H1 (cell line): Measurements from ENCODE around the gene TATDN2. TPM values are rescaled to one million over a fixed set of nuclear protein-coding genes. Genes with fewer than 3 reads are reported as not detected.

Source experiments
- CTCF ChIA-PET: fragments of 300-600 bp; sonication (Branson Sonifier 250); formaldehyde crosslinking; loops from one replicate; lab custom pipeline; 2021; ENCODE audit not compliant: partially characterized antibody; lab: Charles Lee
- POLR2A ChIA-PET: fragments of 300-600 bp; sonication (Branson Sonifier 250); formaldehyde crosslinking; loops from one replicate; lab custom pipeline; 2021; ENCODE audit warnings: inconsistent platforms; ENCODE audit not compliant: partially characterized antibody; lab: Charles Lee
- DNase-seq, 2 experiments: peaks; one replicate each; pipeline versions ENCODE4 v3.0.0 to v3.0.0-alpha.2; 2010 to 2022; ENCODE audit warnings: low spot score in 2 of 2, low read depth in 1 of 2, mixed read lengths in 1 of 2
- FAIRE-seq: peaks from 2 replicates; lab custom pipeline; 2011; peaks lifted over from hg19 to GRCh38; lab: Jason Lieb, UNC
- H2AFZ ChIP-seq: 2 replicates; pipeline ENCODE4 v1.8.1; 2012; ENCODE audit warnings: low read length, inconsistent platforms
- H2AK5ac ChIP-seq: 2 replicates; pipeline ENCODE4 v1.6.1; 2013; ENCODE audit warnings: low read depth, low read length
- H2BK120ac ChIP-seq: replicated peaks from 2 replicates; pipeline ENCODE3; 2013; ENCODE audit warnings: low read depth, low read length, inconsistent platforms
- H2BK12ac ChIP-seq: 2 replicates; pipeline ENCODE4 v1.6.1; 2013; ENCODE audit warnings: low read depth, low read length
- H2BK15ac ChIP-seq: 2 replicates; pipeline ENCODE4 v1.6.1; 2013; ENCODE audit warnings: low read length
- H2BK20ac ChIP-seq: 2 replicates; pipeline ENCODE4 v1.6.1; 2013; ENCODE audit warnings: low read length
- H2BK5ac ChIP-seq: 2 replicates; pipeline ENCODE4 v1.6.1; 2013; ENCODE audit warnings: low read depth, low read length
- H3K14ac ChIP-seq: 2 replicates; pipeline ENCODE4 v1.6.1; 2013; ENCODE audit warnings: inconsistent platforms; ENCODE audit not compliant: insufficient read length
- H3K18ac ChIP-seq: 2 replicates; pipeline ENCODE4 v1.6.1; 2013; ENCODE audit warnings: low read length; ENCODE audit errors: extremely low read depth
- H3K23ac ChIP-seq: 2 replicates; pipeline ENCODE4 v1.6.1; 2013; ENCODE audit warnings: inconsistent platforms; ENCODE audit not compliant: insufficient read length
- H3K23me2 ChIP-seq: 2 replicates; pipeline ENCODE4 v1.6.1; 2013; ENCODE audit warnings: low read depth, low read length
- H3K27ac ChIP-seq: 2 replicates; pipeline ENCODE4 v1.6.1; 2011; ENCODE audit warnings: low read depth, low read length, inconsistent platforms
- H3K27me3 ChIP-seq, 4 experiments: replicated peaks in 1 of 4; 1 replicate in 1 of 4; 2 replicates in 3 of 4; pipeline versions ENCODE4 v1.6.1 to v1.8.1; 2011 to 2013; ENCODE audit warnings: low read length in 3 of 4, mild to moderate bottlenecking in 3 of 4, inconsistent platforms in 2 of 4, mixed read lengths in 2 of 4, moderate library complexity in 1 of 4; ENCODE audit not compliant: control insufficient read depth in 3 of 4, insufficient read depth in 3 of 4; ENCODE audit errors: extremely low read depth in 1 of 4
- H3K36me3 ChIP-seq, 4 experiments: 2 replicates each; pipeline versions ENCODE4 v1.6.1 to v1.8.1; 2011 to 2013; ENCODE audit warnings: mild to moderate bottlenecking in 4 of 4, low read length in 3 of 4, moderate library complexity in 2 of 4, control low read depth in 1 of 4, inconsistent platforms in 1 of 4; ENCODE audit not compliant: insufficient read depth in 4 of 4, control insufficient read depth in 2 of 4
- H3K4ac ChIP-seq: replicated peaks from 2 replicates; pipeline ENCODE3; 2013; ENCODE audit warnings: low read length, low read depth, mixed read lengths, inconsistent platforms; ENCODE audit not compliant: insufficient read length
- H3K4me1 ChIP-seq, 4 experiments: replicated peaks in 1 of 4; 1 replicate in 1 of 4; 2 replicates in 3 of 4; pipeline versions ENCODE4 v1.6.1 to v1.8.1; 2011 to 2013; ENCODE audit warnings: low read length in 3 of 4, inconsistent platforms in 2 of 4, mixed read lengths in 1 of 4; ENCODE audit not compliant: insufficient read depth in 4 of 4, control insufficient read depth in 3 of 4
- H3K4me2 ChIP-seq, 2 experiments: 2 replicates each; pipeline versions ENCODE4 v1.6.1 to v1.8.1; 2011 to 2013; ENCODE audit warnings: low read depth in 2 of 2, low read length in 2 of 2, control low read depth in 1 of 2, inconsistent platforms in 1 of 2, mild to moderate bottlenecking in 1 of 2; ENCODE audit not compliant: insufficient read depth in 1 of 2
- H3K4me3 ChIP-seq, 4 experiments: fragments of 200-600, 300-600 bp in 1 of 4; sonication (generic), shearing (Covaris generic), sonication (Bioruptor Twin) in 1 of 4; 2 replicates each; pipeline versions ENCODE4 v1.5.1 to v1.8.1; 2011 to 2016; ENCODE audit warnings: low read length in 4 of 4, low read depth in 3 of 4, control low read depth in 2 of 4, inconsistent platforms in 2 of 4, mild to moderate bottlenecking in 2 of 4, mixed read lengths in 1 of 4, moderate library complexity in 1 of 4; ENCODE audit not compliant: insufficient read depth in 2 of 4; ENCODE audit errors: extremely low read depth in 1 of 4
- H3K56ac ChIP-seq: replicated peaks from 2 replicates; pipeline ENCODE3; 2013; ENCODE audit warnings: low read depth, mild to moderate bottlenecking, mixed read lengths, low read length, inconsistent platforms; ENCODE audit not compliant: insufficient read length
- H3K79me1 ChIP-seq: 2 replicates; pipeline ENCODE4 v1.6.1; 2013; ENCODE audit warnings: low read depth, low read length, control low read depth
- H3K79me2 ChIP-seq, 2 experiments: 2 replicates each; pipeline versions ENCODE4 v1.6.1 to v1.8.1; 2012 to 2013; ENCODE audit warnings: low read length in 2 of 2, mild to moderate bottlenecking in 2 of 2, inconsistent platforms in 1 of 2; ENCODE audit not compliant: insufficient read depth in 2 of 2, control insufficient read depth in 1 of 2
- H3K9ac ChIP-seq, 4 experiments: replicated peaks in 1 of 4; 1 replicate in 1 of 4; 2 replicates in 3 of 4; pipeline versions ENCODE4 v1.6.1 to v1.8.1; 2011 to 2013; ENCODE audit warnings: low read depth in 3 of 4, low read length in 3 of 4, control low read depth in 2 of 4, mild to moderate bottlenecking in 2 of 4, moderate library complexity in 2 of 4, inconsistent platforms in 1 of 4; ENCODE audit errors: extremely low read depth in 1 of 4
- H3K9me3 ChIP-seq, 2 experiments: 2 replicates each; pipeline versions ENCODE4 v1.6.1 to v1.8.1; 2012 to 2013; ENCODE audit warnings: mild to moderate bottlenecking in 2 of 2, moderate library complexity in 2 of 2, control low read depth in 1 of 2, inconsistent platforms in 1 of 2, low read depth in 1 of 2, low read length in 1 of 2, mixed read lengths in 1 of 2; ENCODE audit not compliant: insufficient read depth in 2 of 2
- H4K20me1 ChIP-seq, 2 experiments: replicated peaks in 1 of 2; 2 replicates each; pipeline versions ENCODE3 to v1.8.1; 2011 to 2013; ENCODE audit warnings: inconsistent platforms in 2 of 2, low read length in 2 of 2, mild to moderate bottlenecking in 1 of 2; ENCODE audit not compliant: insufficient read depth in 2 of 2, control insufficient read depth in 1 of 2
- H4K5ac ChIP-seq: 2 replicates; pipeline ENCODE4 v1.6.1; 2013; ENCODE audit warnings: low read length, low read depth, mixed read lengths, inconsistent platforms; ENCODE audit not compliant: insufficient read length
- H4K8ac ChIP-seq: 2 replicates; pipeline ENCODE4 v1.8.0; 2013; ENCODE audit warnings: mild to moderate bottlenecking, moderate library complexity, low read length, inconsistent platforms; ENCODE audit not compliant: insufficient read depth; ENCODE audit errors: extremely low read depth
- H4K91ac ChIP-seq: replicated peaks from 2 replicates; pipeline ENCODE3; 2013; ENCODE audit warnings: low read length, mixed read lengths, inconsistent platforms; ENCODE audit not compliant: insufficient read length
- EZH2 ChIP-seq: fragments of 200-600 bp; sonication (generic); IDR thresholded peaks from 2 replicates; pipeline ENCODE4 v1.7.1; 2012; ENCODE audit warnings: low read depth, mild to moderate bottlenecking, moderate library complexity, low read length, inconsistent platforms; ENCODE audit not compliant: severe bottlenecking
- GABPA ChIP-seq: IDR thresholded peaks from 2 replicates; pipeline ENCODE4 v1.6.1; 2011; ENCODE audit warnings: mild to moderate bottlenecking, low read length, moderate library complexity, borderline replicate concordance; ENCODE audit not compliant: insufficient read depth
- JUN ChIP-seq: IDR thresholded peaks from 2 replicates; pipeline ENCODE4 v1.6.1; 2011; ENCODE audit warnings: low read depth, mild to moderate bottlenecking, improper control_type of control experiment, low read length
- KDM1A ChIP-seq: fragments of 200-600, 300-600 bp; sonication (generic); IDR thresholded peaks from 2 replicates; pipeline ENCODE4 v1.7.1; 2016; ENCODE audit warnings: mild to moderate bottlenecking, low read length, borderline replicate concordance
- KDM4A ChIP-seq: IDR thresholded peaks from one replicate; pipeline ENCODE4 v1.7.1; 2012; ENCODE audit warnings: low read depth, mild to moderate bottlenecking, moderate library complexity, low read length, inconsistent platforms; ENCODE audit not compliant: severe bottlenecking
- NRF1 ChIP-seq: IDR thresholded peaks from 2 replicates; pipeline ENCODE4 v1.6.1; 2011; ENCODE audit warnings: mild to moderate bottlenecking, low read depth, low read length, improper control_type of control experiment
- POLR2AphosphoS5 ChIP-seq: IDR thresholded peaks from 2 replicates; pipeline ENCODE4 v1.6.1; 2011; ENCODE audit warnings: low read depth, low read length
- POU5F1 ChIP-seq: IDR thresholded peaks from 2 replicates; pipeline ENCODE4 v1.6.1; 2011; ENCODE audit warnings: low read depth, mild to moderate bottlenecking, low read length, moderate library complexity
- SP2 ChIP-seq: IDR thresholded peaks from 2 replicates; pipeline ENCODE4 v1.6.1; 2012; ENCODE audit warnings: mild to moderate bottlenecking, low read length, inconsistent platforms
- WGBS, 2 experiments: shearing (Covaris generic) in 1 of 2; methylation state at CpG; one replicate each; pipeline versions ENCODE4 v1.1.6 to v1.1.7; 2013 to 2015; ENCODE audit warnings: low lambda C conversion rate in 2 of 2, mixed read lengths in 2 of 2, inconsistent platforms in 1 of 2, low coverage in 1 of 2, missing lambda C conversion rate in 1 of 2; ENCODE audit not compliant: insufficient replicate concordance in 2 of 2, insufficient coverage in 1 of 2, insufficient read length in 1 of 2; ENCODE audit errors: extremely low coverage in 1 of 2, missing lambda C conversion rate in 1 of 2; 5-methylcytosine and 5-hydroxymethylcytosine counted together
- polyA plus RNA-seq, 7 experiments: library from polyadenylated mRNA; depleted of rRNA in 3 of 7; stranded (reverse) in 5 of 7; unstranded in 2 of 7; fragments of >200 nt in 5 of 7; fragments of 200-250 nt in 2 of 7; gene quantifications; 1 replicate in 5 of 7; 2 replicates in 1 of 7; 4 replicates in 1 of 7; pipeline versions ENCODE4 v1.2.1 to v1.2.3, GENCODE V29; 2011 to 2013; ENCODE audit warnings: missing spikeins in 2 of 7, mixed read lengths in 2 of 7
- total RNA-seq: library from RNA; stranded (reverse); fragmentation: NEBNext Ultra II Directional; extraction: Animal tissue kit (Norgen Biotek cat#: 25700); gene quantifications from 2 replicates; pipeline ENCODE4 v1.2.1, GENCODE V29; 2021
- TF ChIP-seq, protein P1 (sequence below): IDR thresholded peaks from 2 replicates; pipeline ENCODE4 v1.6.1; 2012; ENCODE audit warnings: low read length, inconsistent platforms
- TF ChIP-seq, protein P2 (sequence below): IDR thresholded peaks from 2 replicates; pipeline ENCODE4 v1.6.1; 2011; ENCODE audit warnings: low read depth, mild to moderate bottlenecking, low read length; ENCODE audit not compliant: insufficient read depth

The TATDN2 gene
- total and polyA plus RNA-seq, 2 of the 8 experiments (the other 6 are each of a cell fraction or from before 2014, with no cell fraction given) = 12.1 to 34.8 TPM

GRCh38 chr3:10251006-10251405, 2.7 kb downstream of the TATDN2 start:
- Histone ChIP-seq H3K18ac (no peak overlapping the region), H3K9ac (no peak overlapping the region), H3K23ac (no peak overlapping the region), H3K79me2 (peaks cover 0 to 48% of the 10 kb centered on the region in 2 experiments; a peak in 2 of 4 replicates), H2AK5ac (no peak overlapping the region), H4K20me1 (peaks cover 0 to 6% of the 10 kb centered on the region in 2 experiments), H3K4me3 (0 out of 8 replicates have a peak overlapping the region, but pooled peaks of 1 of the 4 experiments have one; percentile 89), H3K4me1 (peaks cover 0 to 11% (median 7%) of the 10 kb centered on the region in 4 experiments; a peak in 6 of 7 replicates), H4K8ac (no peak overlapping the region), H2AFZ (no peak overlapping the region), H3K27me3 (no peaks in the 10 kb centered on the region), H2BK15ac (no peak overlapping the region), H2BK120ac (no peak overlapping the region), H4K91ac (no peak overlapping the region), H2BK20ac (no peak overlapping the region), H3K79me1 (peaks cover 21% of the 10 kb centered on the region), H3K4ac (no peak overlapping the region), H2BK5ac (no peak overlapping the region; the same call in 1 of the 2 replicates), H3K14ac (no peak overlapping the region), H3K9me3 (no peaks in the 10 kb centered on the region), H4K5ac (no peak overlapping the region), H3K4me2 (peak overlapping the region; percentile 98 to 99; a peak in 1 of 4 replicates), H3K36me3 (peaks cover 4 to 18% (median 11%) of the 10 kb centered on the region in 4 experiments; a peak in 6 of 8 replicates), H3K27ac (no peak overlapping the region), H2BK12ac (no peak overlapping the region), H3K23me2 (peaks cover 12% of the 10 kb centered on the region; the same call in 1 of the 2 replicates), H3K56ac (no peak overlapping the region)
- FAIRE-seq (no peak), DNase-seq (no peak)
- ChIA-PET CTCF (interaction anchor here (0.6 to 1.8 kb wide), 3 partner anchors 10 to 1390 kb away, joined by 3 to 6 read pairs (median 4); no protein-coding TSS in a partner anchor), POLR2A (interaction anchor here (0.6 to 4.7 kb wide), 2 partner anchors 12 to 96 kb away, joined by 4 to 26 read pairs; no protein-coding TSS in a partner anchor)
- WGBS, 2 experiments = 86% methylated on average over 3 of the region's 3 CpGs; no CpG with 5 or more reads in 1 of the 2 experiments
- TF ChIP-seq, protein P1, sequence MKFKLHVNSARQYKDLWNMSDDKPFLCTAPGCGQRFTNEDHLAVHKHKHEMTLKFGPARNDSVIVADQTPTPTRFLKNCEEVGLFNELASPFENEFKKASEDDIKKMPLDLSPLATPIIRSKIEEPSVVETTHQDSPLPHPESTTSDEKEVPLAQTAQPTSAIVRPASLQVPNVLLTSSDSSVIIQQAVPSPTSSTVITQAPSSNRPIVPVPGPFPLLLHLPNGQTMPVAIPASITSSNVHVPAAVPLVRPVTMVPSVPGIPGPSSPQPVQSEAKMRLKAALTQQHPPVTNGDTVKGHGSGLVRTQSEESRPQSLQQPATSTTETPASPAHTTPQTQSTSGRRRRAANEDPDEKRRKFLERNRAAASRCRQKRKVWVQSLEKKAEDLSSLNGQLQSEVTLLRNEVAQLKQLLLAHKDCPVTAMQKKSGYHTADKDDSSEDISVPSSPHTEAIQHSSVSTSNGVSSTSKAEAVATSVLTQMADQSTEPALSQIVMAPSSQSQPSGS = no peak
- TF ChIP-seq EZH2 = no peak
- no peak for TF ChIP-seq POU5F1
- TF ChIP-seq KDM1A = no peak
- TF ChIP-seq KDM4A = no peak
- TF ChIP-seq POLR2AphosphoS5 = no peak
- TF ChIP-seq SP2 = no peak
- no peak for TF ChIP-seq NRF1
- no peak for TF ChIP-seq JUN
- TF ChIP-seq, protein P2, sequence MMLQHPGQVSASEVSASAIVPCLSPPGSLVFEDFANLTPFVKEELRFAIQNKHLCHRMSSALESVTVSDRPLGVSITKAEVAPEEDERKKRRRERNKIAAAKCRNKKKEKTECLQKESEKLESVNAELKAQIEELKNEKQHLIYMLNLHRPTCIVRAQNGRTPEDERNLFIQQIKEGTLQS = no peak
- no peak for TF ChIP-seq GABPA
